SKM-1 treated with dmso at 0.1 percent for 144 hours (cell line): ENCODE results near the gene STK4.
"Not testable (repeated sequence)": the region's sequence is repeated elsewhere in the genome, so short reads cannot be mapped to it uniquely, and the experiment has no call there.

ENCODE experiments used
- DNase-seq: peaks from one replicate; lab custom pipeline; 2025; ENCODE audit not compliant: unreplicated experiment; lab: John Stamatoyannopoulos, UW

The STK4 gene

GRCh38 chr20:45052698-45053429 is 86.6 kb downstream of the STK4 start:
- DNase-seq = no peak

- DNase-seq = no peak
Measured at GRCh38 chr20:45053430-45054351, 87.4 kb downstream of the STK4 start.

- no peak for DNase-seq
Measured at GRCh38 chr20:45055056-45055455, 88.7 kb downstream of the STK4 start.

- no peak for DNase-seq
Measured at GRCh38 chr20:45056473-45057173, 90.3 kb downstream of the STK4 start.

- DNase-seq = no peak
Measured at GRCh38 chr20:45058168-45058850, 92.0 kb downstream of the STK4 start.

GRCh38 chr20:45059022-45059728 is 92.9 kb downstream of the STK4 start:
- DNase-seq = no peak

- DNase-seq = no peak
Measured at GRCh38 chr20:45060294-45060693, 94.0 kb downstream of the STK4 start.

- no peak for DNase-seq
Measured at GRCh38 chr20:45061244-45061643, 94.9 kb downstream of the STK4 start.

GRCh38 chr20:45063107-45063506 is 96.8 kb downstream of the STK4 start:
- DNase-seq = not testable (repeated sequence)

- no peak for DNase-seq
Measured at GRCh38 chr20:45064812-45065211, 98.5 kb downstream of the STK4 start.

- DNase-seq = no peak
Measured at GRCh38 chr20:45066372-45066771, 100.1 kb downstream of the STK4 start.

GRCh38 chr20:45067087-45067486 is 100.8 kb downstream of the STK4 start:
- DNase-seq = no peak

- no peak for DNase-seq
Measured at GRCh38 chr20:45067558-45067957, 101.2 kb downstream of the STK4 start.

GRCh38 chr20:45069261-45069660 is 102.9 kb downstream of the STK4 start:
- DNase-seq = no peak

GRCh38 chr20:45070932-45071632 is 104.8 kb downstream of the STK4 start:
- DNase-seq = no peak

- no peak for DNase-seq
Measured at GRCh38 chr20:45072066-45072465, 105.8 kb downstream of the STK4 start.

GRCh38 chr20:45073221-45073620 is 106.9 kb downstream of the STK4 start:
- no peak for DNase-seq

GRCh38 chr20:45077559-45077958 is 111.2 kb downstream of the STK4 start:
- no peak for DNase-seq

GRCh38 chr20:45080867-45081624 is 114.7 kb downstream of the STK4 start:
- DNase-seq = no peak
